Activated naive CD8-positive, alpha-beta T cell (primary cell): ENCODE data around the gene TMEM63C.

ENCODE experiments used
- H3K27ac Mint-ChIP-seq: one replicate; pipeline ENCODE4 v1.8.0; 2021; ENCODE audit warnings: mixed read lengths
- H3K27me3 Mint-ChIP-seq: one replicate; pipeline ENCODE4 v1.8.0; 2021; ENCODE audit warnings: mixed read lengths
- H3K36me3 Mint-ChIP-seq: one replicate; pipeline ENCODE4 v1.8.0; 2021; ENCODE audit warnings: mixed read lengths
- H3K4me1 Mint-ChIP-seq: one replicate; pipeline ENCODE4 v1.8.0; 2021; ENCODE audit warnings: low read depth, mixed read lengths
- H3K4me3 Mint-ChIP-seq: one replicate; pipeline ENCODE4 v1.8.0; 2021; ENCODE audit warnings: mild to moderate bottlenecking, mixed read lengths
- H3K9me3 Mint-ChIP-seq: one replicate; pipeline ENCODE4 v1.8.0; 2021; ENCODE audit warnings: low read depth, mixed read lengths

Gene TMEM63C

GRCh38 chr14:77303417-77304156, 122.0 kb downstream of the TMEM63C start:
- Mint-ChIP-seq H3K4me1 (peaks cover 12% of the 10 kb centered on the region), H3K27me3 (no peaks in the 10 kb centered on the region), H3K36me3 (peaks cover 4% of the 10 kb centered on the region), H3K9me3 (no peaks in the 10 kb centered on the region), H3K27ac (peak overlapping the region; percentile 50), H3K4me3 (peak overlapping the region; percentile 45)

GRCh38 chr14:77305696-77306095, 124.1 kb downstream of the TMEM63C start:
- no peak overlapping the region for H3K27ac Mint-ChIP-seq
- H3K4me1 Mint-ChIP-seq: peaks cover 12% of the 10 kb centered on the region
- H3K36me3 Mint-ChIP-seq: peaks cover 6% of the 10 kb centered on the region
- no peak overlapping the region for H3K4me3 Mint-ChIP-seq
- no peaks in the 10 kb centered on the region for H3K9me3 Mint-ChIP-seq
- H3K27me3 Mint-ChIP-seq: no peaks in the 10 kb centered on the region

GRCh38 chr14:77306416-77306815, 124.8 kb downstream of the TMEM63C start:
- Mint-ChIP-seq H3K27ac (no peak overlapping the region), H3K4me1 (peaks cover 12% of the 10 kb centered on the region), H3K36me3 (peaks cover 9% of the 10 kb centered on the region), H3K4me3 (no peak overlapping the region), H3K27me3 (no peaks in the 10 kb centered on the region), H3K9me3 (no peaks in the 10 kb centered on the region)

GRCh38 chr14:77306851-77307496, 125.4 kb downstream of the TMEM63C start:
- Mint-ChIP-seq H3K9me3 (no peaks in the 10 kb centered on the region), H3K4me3 (no peak overlapping the region), H3K27ac (no peak overlapping the region), H3K4me1 (peaks cover 12% of the 10 kb centered on the region), H3K36me3 (peaks cover 9% of the 10 kb centered on the region), H3K27me3 (no peaks in the 10 kb centered on the region)
